GM12872 (cell line): ENCODE results near the gene KHDC4.
A peak's percentile ranks its signal among the peaks of the same experiment; 100 is the strongest.

Experiments used
- CTCF ChIP-seq: IDR thresholded peaks from 3 replicates; pipeline ENCODE4 v1.5.1; 2011; ENCODE audit warnings: low read depth, mild to moderate bottlenecking, low read length, moderate library complexity; ENCODE audit not compliant: insufficient read depth

KHDC4 gene

GRCh38 chr1:155978325-155978972 lies 44.2 kb upstream of the KHDC4 start, which contains the start of gene ARHGEF2:
Gene ARHGEF2, minus strand, starts transcription at chr1:155978547. Its CDS starts 120 bp downstream, at chr1:155978427.
- peak; percentile 56 for TF ChIP-seq CTCF

- no peak for TF ChIP-seq CTCF
These were observed 43.6 kb upstream of the KHDC4 start for GRCh38 chr1:155977690-155978324.

- no peak for TF ChIP-seq CTCF
These were observed 42.9 kb upstream of the KHDC4 start for GRCh38 chr1:155976913-155977689.

- no peak for TF ChIP-seq CTCF
These were observed 42.1 kb upstream of the KHDC4 start for GRCh38 chr1:155976062-155976912.

GRCh38 chr1:155975375-155976061 lies 41.3 kb upstream of the KHDC4 start:
- TF ChIP-seq CTCF = no peak

- no peak for TF ChIP-seq CTCF
These were observed 40.2 kb upstream of the KHDC4 start for GRCh38 chr1:155974208-155975115.
